Cardiac fibroblast (primary cell): ENCODE data around the gene NCOA1.
"Not testable (repeated sequence)": the region's sequence is repeated elsewhere in the genome, so short reads cannot be mapped to it uniquely, and the experiment has no call there.

Source experiments
- DNase-seq, 2 donors: peaks; one replicate each; pipeline versions ENCODE4 v3.0.0 to v3.0.0-alpha.2; 2010; ENCODE audit warnings: low read depth in 2 of 2
- H3K4me3 ChIP-seq, 2 donors: replicated peaks in 1 of 2; 1 replicate in 1 of 2; 2 replicates in 1 of 2; pipeline ENCODE4 v1.5.1; 2011; ENCODE audit warnings: low read depth in 2 of 2, low read length in 2 of 2, mild to moderate bottlenecking in 2 of 2, moderate library complexity in 1 of 2
- TF ChIP-seq, protein P1 (sequence below): IDR thresholded peaks from one replicate; pipeline ENCODE4 v1.5.1; 2011; ENCODE audit warnings: low read depth, mild to moderate bottlenecking, low read length, inconsistent platforms

Gene NCOA1

GRCh38 chr2:24676493-24676892, 185.4 kb downstream of the NCOA1 start:
- no peak overlapping the region for H3K4me3 ChIP-seq
- DNase-seq: no peak
- TF ChIP-seq, protein P1, sequence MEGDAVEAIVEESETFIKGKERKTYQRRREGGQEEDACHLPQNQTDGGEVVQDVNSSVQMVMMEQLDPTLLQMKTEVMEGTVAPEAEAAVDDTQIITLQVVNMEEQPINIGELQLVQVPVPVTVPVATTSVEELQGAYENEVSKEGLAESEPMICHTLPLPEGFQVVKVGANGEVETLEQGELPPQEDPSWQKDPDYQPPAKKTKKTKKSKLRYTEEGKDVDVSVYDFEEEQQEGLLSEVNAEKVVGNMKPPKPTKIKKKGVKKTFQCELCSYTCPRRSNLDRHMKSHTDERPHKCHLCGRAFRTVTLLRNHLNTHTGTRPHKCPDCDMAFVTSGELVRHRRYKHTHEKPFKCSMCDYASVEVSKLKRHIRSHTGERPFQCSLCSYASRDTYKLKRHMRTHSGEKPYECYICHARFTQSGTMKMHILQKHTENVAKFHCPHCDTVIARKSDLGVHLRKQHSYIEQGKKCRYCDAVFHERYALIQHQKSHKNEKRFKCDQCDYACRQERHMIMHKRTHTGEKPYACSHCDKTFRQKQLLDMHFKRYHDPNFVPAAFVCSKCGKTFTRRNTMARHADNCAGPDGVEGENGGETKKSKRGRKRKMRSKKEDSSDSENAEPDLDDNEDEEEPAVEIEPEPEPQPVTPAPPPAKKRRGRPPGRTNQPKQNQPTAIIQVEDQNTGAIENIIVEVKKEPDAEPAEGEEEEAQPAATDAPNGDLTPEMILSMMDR: no peak

DNA sequence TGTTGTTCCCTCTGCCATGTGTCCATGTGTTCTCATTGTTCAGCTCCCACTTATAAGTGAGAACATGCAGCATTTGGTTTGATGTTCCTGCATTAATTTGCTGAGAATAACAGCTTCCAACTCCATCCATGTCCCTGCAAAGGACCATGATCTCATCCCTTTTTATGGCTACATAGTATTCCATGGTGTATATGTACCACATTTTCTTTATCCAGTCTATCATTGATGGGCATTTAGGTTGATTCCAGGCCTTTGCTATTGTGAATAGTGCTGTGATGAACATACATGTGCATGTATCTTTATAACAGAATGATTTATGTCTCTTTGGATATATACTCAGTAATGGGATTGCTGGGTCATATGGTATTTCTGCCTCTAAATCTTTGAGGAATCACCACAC, 187.0 kb downstream of the NCOA1 start:
- DNase-seq, H3K4me3 ChIP-seq: not testable (repeated sequence)

DNA sequence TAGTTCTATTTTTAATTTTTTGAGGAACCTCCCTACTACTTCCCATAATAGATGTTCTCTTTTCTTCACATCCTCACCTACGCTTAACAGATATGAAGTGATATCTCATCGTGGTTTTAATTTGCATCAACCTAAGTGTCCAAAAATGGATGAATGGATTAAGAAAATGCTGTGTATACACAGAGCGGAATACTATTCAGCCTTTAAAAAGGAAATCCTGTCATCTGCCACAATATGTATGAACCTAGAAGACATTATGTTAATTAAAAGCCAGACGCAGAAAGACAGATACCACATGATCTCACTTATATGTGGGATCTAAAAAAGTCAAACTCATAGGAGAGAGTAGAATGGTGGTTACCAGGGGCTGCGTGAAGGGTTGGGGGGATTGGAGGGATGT, 189.1 kb downstream of the NCOA1 start:
- no peak for DNase-seq
- TF ChIP-seq, protein P1: no peak
- no peak overlapping the region for H3K4me3 ChIP-seq

DNA sequence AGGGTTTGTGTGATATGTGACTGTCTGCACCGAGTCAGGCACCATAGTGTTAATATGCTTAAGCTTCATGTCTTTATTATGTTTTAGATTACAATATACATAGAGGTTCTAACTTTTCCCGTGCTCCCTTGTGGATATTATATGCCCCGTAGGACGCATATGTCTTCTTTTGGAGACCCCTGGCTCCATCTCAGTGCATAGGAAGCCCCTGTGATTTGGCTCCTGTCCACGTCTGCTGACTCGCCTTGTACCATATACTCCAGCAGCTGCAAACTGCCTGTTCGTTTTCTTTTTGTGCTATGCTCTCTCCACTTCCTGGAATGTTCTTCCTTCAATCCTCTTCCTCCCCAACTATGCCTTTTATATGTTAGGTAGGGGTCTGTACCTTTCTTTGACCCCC, 191.2 kb downstream of the NCOA1 start:
- DNase-seq: peak; percentile 4 to 5
- TF ChIP-seq, protein P1: no peak
- H3K4me3 ChIP-seq: no peak overlapping the region

DNA sequence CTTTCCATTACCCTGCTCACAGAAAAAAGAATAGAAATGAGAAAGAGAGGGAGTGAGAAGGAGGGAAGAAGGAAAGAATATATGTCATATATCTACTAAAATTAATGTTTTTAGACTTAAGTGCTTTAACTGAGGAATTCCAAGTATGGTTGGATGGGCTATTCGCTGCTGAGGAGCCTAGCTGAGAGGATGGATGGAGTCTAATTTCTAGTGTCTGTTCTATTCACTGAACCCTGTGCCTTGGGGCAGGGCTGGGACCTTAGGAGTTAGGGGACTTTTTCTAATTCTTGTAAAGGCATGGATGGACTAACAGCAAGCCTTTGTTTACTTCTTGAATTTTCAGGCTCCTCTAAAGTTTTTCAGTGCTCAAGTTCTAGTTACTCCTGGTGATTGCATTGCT, 192.4 kb downstream of the NCOA1 start:
- no peak overlapping the region for H3K4me3 ChIP-seq
- TF ChIP-seq, protein P1: no peak
- no peak for DNase-seq

DNA sequence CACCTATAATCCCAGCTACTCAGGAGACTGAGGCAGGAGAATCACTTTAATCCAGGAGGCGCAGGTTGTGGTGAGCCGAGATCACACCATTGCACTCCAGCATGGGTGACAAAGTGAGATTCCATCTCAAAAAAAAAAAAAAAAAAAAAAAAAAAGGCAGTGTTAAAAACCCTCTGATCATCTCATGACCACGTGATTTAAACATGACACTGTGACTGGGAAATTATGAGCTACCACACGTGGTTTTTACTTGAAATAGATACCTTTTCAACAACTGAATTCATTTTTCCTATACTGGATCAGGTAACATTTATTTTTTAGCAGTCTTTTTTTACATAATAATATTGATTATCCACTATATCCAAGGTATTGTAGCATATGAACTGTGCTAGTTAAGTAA, 199.5 kb downstream of the NCOA1 start:
- no peak for DNase-seq
- TF ChIP-seq, protein P1: no peak
- no peak overlapping the region for H3K4me3 ChIP-seq

DNA sequence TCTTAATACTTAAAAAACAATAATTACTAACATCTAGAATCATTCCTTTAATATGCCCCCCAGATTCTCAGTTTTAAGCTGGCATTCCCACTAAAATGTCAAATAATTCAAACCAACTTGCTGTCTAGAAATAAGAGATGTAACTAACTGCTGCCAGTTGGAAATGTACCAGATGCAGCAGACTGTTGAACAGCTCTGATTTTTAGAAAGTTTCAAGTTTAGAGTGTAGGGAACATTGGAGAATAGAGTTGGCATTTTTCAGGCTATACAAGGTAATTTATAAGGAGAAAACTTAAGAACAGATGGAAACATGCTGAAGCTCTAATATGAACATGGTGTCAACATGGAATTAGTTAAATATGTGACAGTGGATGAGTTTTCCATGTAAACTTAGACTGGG, 200.8 kb downstream of the NCOA1 start:
- DNase-seq: no peak
- no peak overlapping the region for H3K4me3 ChIP-seq
- TF ChIP-seq, protein P1: no peak
